ENCODE measurements around the gene GALNT7. TPM values are rescaled to one million over a fixed set of nuclear protein-coding genes. Genes with fewer than 3 reads are reported as not detected.

The GALNT7 gene
- total RNA-seq, 4 donors from 2014 or later: 37.1 to 139 (median 96.4) TPM

GRCh38 chr4:173253561-173253960, 85.0 kb downstream of the GALNT7 start:
- TF ChIP-seq CTCF (IDR thresholded peaks at IDR 0.05): no peak
- TF ChIP-seq POLR2A (IDR thresholded peaks at IDR 0.05): no peak
- no peaks in the 10 kb centered on the region for H3K27me3 ChIP-seq
- no peak overlapping the region for H3K4me3 ChIP-seq
- no peaks in the 10 kb centered on the region for H3K9me3 ChIP-seq
- H3K36me3 ChIP-seq: peaks cover 0 to under 1% (median 0%) of the 10 kb centered on the region in 3 donors
- no peak overlapping the region for H3K27ac ChIP-seq
- no peak for DNase-seq
- peaks cover 0 to 4% (median 0%) of the 10 kb centered on the region in 4 donors for H3K4me1 ChIP-seq

- no peaks in the 10 kb centered on the region for H3K36me3 ChIP-seq
- H3K27ac ChIP-seq: no peak overlapping the region
- no peak for DNase-seq
- H3K4me1 ChIP-seq: peaks cover 0 to 4% (median 0%) of the 10 kb centered on the region in 4 donors
- no peak for TF ChIP-seq CTCF (IDR thresholded peaks at IDR 0.05)
- no peak for TF ChIP-seq POLR2A (IDR thresholded peaks at IDR 0.05)
- no peaks in the 10 kb centered on the region for H3K9me3 ChIP-seq
- H3K27me3 ChIP-seq: no peaks in the 10 kb centered on the region
- H3K4me3 ChIP-seq: no peak overlapping the region
These were observed 86.0 kb downstream of the GALNT7 start for GRCh38 chr4:173254646-173255045.

GRCh38 chr4:173256825-173257224, 88.2 kb downstream of the GALNT7 start:
- peaks cover 0 to 4% (median 0%) of the 10 kb centered on the region in 4 donors for H3K4me1 ChIP-seq
- H3K27me3 ChIP-seq: no peaks in the 10 kb centered on the region
- no peak for DNase-seq
- no peaks in the 10 kb centered on the region for H3K36me3 ChIP-seq
- TF ChIP-seq CTCF (IDR thresholded peaks at IDR 0.05) (no peak), POLR2A (IDR thresholded peaks at IDR 0.05) (no peak)
- no peaks in the 10 kb centered on the region for H3K9me3 ChIP-seq
- H3K27ac ChIP-seq: no peak overlapping the region
- H3K4me3 ChIP-seq: no peak overlapping the region

- Histone ChIP-seq H3K4me3 (no peak overlapping the region), H3K4me1 (no peaks in the 10 kb centered on the region), H3K36me3 (no peaks in the 10 kb centered on the region), H3K27ac (no peak overlapping the region), H3K27me3 (no peaks in the 10 kb centered on the region), H3K9me3 (no peaks in the 10 kb centered on the region)
- DNase-seq: peak in 2 of 3 donors; percentile 34 to 82
- TF ChIP-seq POLR2A (IDR thresholded peaks at IDR 0.05) (no peak), CTCF (IDR thresholded peaks at IDR 0.05) (peak in 5 of 6 experiments; percentile 12 to 74 (median 70))
These were observed 89.4 kb downstream of the GALNT7 start for GRCh38 chr4:173257732-173258717.

GRCh38 chr4:173258866-173259265, 90.3 kb downstream of the GALNT7 start:
- H3K36me3 ChIP-seq: no peaks in the 10 kb centered on the region
- no peak for DNase-seq
- TF ChIP-seq CTCF (IDR thresholded peaks at IDR 0.05) (no peak), POLR2A (IDR thresholded peaks at IDR 0.05) (no peak)
- no peaks in the 10 kb centered on the region for H3K27me3 ChIP-seq
- peaks cover 0 to 3% (median 0%) of the 10 kb centered on the region in 4 donors for H3K4me1 ChIP-seq
- H3K27ac ChIP-seq: no peak overlapping the region
- no peak overlapping the region for H3K4me3 ChIP-seq
- H3K9me3 ChIP-seq: no peaks in the 10 kb centered on the region

Measured in Peyer's patch (tissue), 4 donors.